Neural cell (in vitro differentiated cells): ENCODE data around the gene CCDC77. TPM values are rescaled to one million over a fixed set of nuclear protein-coding genes. Genes with fewer than 3 reads are reported as not detected.

ENCODE experiments used
- H2AFZ ChIP-seq: fragments of 200-600, 300-800 bp; sonication (generic), shearing (Covaris generic); 2 replicates; pipeline ENCODE4 v1.6.0; 2014; ENCODE audit warnings: low read depth, mild to moderate bottlenecking, antibody characterized with exemption, low read length, moderate library complexity
- H3F3A ChIP-seq: fragments of 200-600 bp; shearing (Covaris generic); 2 replicates; pipeline ENCODE4 v1.6.1; 2016; ENCODE audit warnings: mild to moderate bottlenecking, moderate library complexity, mixed read lengths, antibody characterized with exemption, low read length; ENCODE audit not compliant: insufficient read depth, poor library complexity, severe bottlenecking
- H3K27ac ChIP-seq: fragments of 200-600, 300-800 bp; sonication (generic), shearing (Covaris generic); 2 replicates; pipeline ENCODE4 v1.5.1; 2014; ENCODE audit warnings: mild to moderate bottlenecking, low read length, moderate library complexity
- H3K27me3 ChIP-seq: fragments of 300-800, 200-600 bp; sonication (generic), shearing (Covaris generic); 2 replicates; pipeline ENCODE4 v1.6.0; 2014; ENCODE audit warnings: mild to moderate bottlenecking, low read depth, low read length, moderate library complexity; ENCODE audit not compliant: insufficient read depth
- H3K36me3 ChIP-seq: fragments of 300-800, 200-600 bp; sonication (generic), shearing (Covaris generic); 2 replicates; pipeline ENCODE4 v1.5.1; 2014; ENCODE audit warnings: mild to moderate bottlenecking, antibody characterized with exemption, low read length, moderate library complexity; ENCODE audit not compliant: insufficient read depth
- H3K4me2 ChIP-seq: fragments of 300-800, 200-600 bp; sonication (generic), shearing (Covaris generic); 2 replicates; pipeline ENCODE4 v1.6.0; 2014; ENCODE audit warnings: mild to moderate bottlenecking, low read length
- H3K4me3 ChIP-seq: fragments of 300-800, 200-600 bp; sonication (generic), shearing (Covaris generic); 2 replicates; pipeline ENCODE4 v1.5.1; 2014; ENCODE audit warnings: mild to moderate bottlenecking, low read length, moderate library complexity
- H3K79me2 ChIP-seq: fragments of 200-600 bp; shearing (Covaris generic); replicated peaks from 2 replicates; pipeline ENCODE4 v1.6.0; 2014; ENCODE audit warnings: mild to moderate bottlenecking, low read length, moderate library complexity; ENCODE audit not compliant: insufficient read depth
- H3K9ac ChIP-seq: fragments of 300-800, 200-600 bp; sonication (generic), shearing (Covaris generic); 2 replicates; pipeline ENCODE4 v1.6.1; 2016; ENCODE audit warnings: mild to moderate bottlenecking, low read length, mixed read lengths
- H3K9me2 ChIP-seq: fragments of 200-600 bp; shearing (Covaris generic); 2 replicates; pipeline ENCODE4 v1.6.1; 2016; ENCODE audit warnings: mild to moderate bottlenecking, low read length, mixed read lengths; ENCODE audit not compliant: insufficient read depth
- H3K9me3 ChIP-seq: fragments of 200-600, 300-800 bp; sonication (generic), shearing (Covaris generic); 2 replicates; pipeline ENCODE4 v1.6.1; 2016; ENCODE audit warnings: mild to moderate bottlenecking, mixed run types, low read length, moderate library complexity, mixed read lengths
- H4K20me1 ChIP-seq: fragments of 200-600 bp; shearing (Covaris generic); 2 replicates; pipeline ENCODE4 v1.6.1; 2016; ENCODE audit warnings: mild to moderate bottlenecking, mixed run types; ENCODE audit not compliant: insufficient read depth
- CTCF ChIP-seq: fragments of 450-650 bp; IDR thresholded peaks from 2 replicates; pipeline ENCODE4 v1.5.1; 2014; ENCODE audit warnings: antibody characterized with exemption, mild to moderate bottlenecking, moderate library complexity; ENCODE audit not compliant: poor library complexity, severe bottlenecking
- EP300 ChIP-seq: fragments of 450-650 bp; conservative IDR thresholded peaks from 2 replicates; pipeline ENCODE4 v1.6.1; 2014; ENCODE audit warnings: antibody characterized with exemption, mild to moderate bottlenecking, moderate library complexity; ENCODE audit not compliant: poor library complexity, severe bottlenecking
- EZH2 ChIP-seq: fragments of 200-600, 300-800 bp; shearing (Covaris generic), sonication (generic); IDR thresholded peaks from 2 replicates; pipeline ENCODE4 v1.6.1; 2014; ENCODE audit warnings: antibody characterized with exemption, low read length, borderline replicate concordance, mild to moderate bottlenecking; ENCODE audit not compliant: insufficient read depth, poor library complexity, severe bottlenecking
- MXI1 ChIP-seq: fragments of 450-650 bp; conservative IDR thresholded peaks from 2 replicates; pipeline ENCODE4 v1.6.1; 2014; ENCODE audit warnings: antibody characterized with exemption, mild to moderate bottlenecking; ENCODE audit not compliant: poor library complexity, severe bottlenecking
- POLR2AphosphoS5 ChIP-seq: IDR thresholded peaks from 2 replicates; pipeline ENCODE4 v1.6.1; 2012
- RAD21 ChIP-seq: fragments of 450-650 bp; conservative IDR thresholded peaks from 2 replicates; pipeline ENCODE4 v1.6.1; 2014; ENCODE audit warnings: antibody characterized with exemption, mild to moderate bottlenecking, moderate library complexity
- REST ChIP-seq: IDR thresholded peaks from 2 replicates; pipeline ENCODE4 v1.6.1; 2012; ENCODE audit warnings: borderline replicate concordance
- TAF1 ChIP-seq: IDR thresholded peaks from 2 replicates; pipeline ENCODE4 v1.6.1; 2012; ENCODE audit warnings: low read depth
- polyA minus RNA-seq: library from RNA; depleted of rRNA, polyadenylated mRNA; stranded (reverse); fragments of >200 nt; gene quantifications from 2 replicates; pipeline ENCODE4 v1.2.3, GENCODE V29; 2014
- polyA plus RNA-seq: library from polyadenylated mRNA; depleted of rRNA; stranded (reverse); fragments of >200 nt; gene quantifications from 2 replicates; pipeline ENCODE4 v1.2.3, GENCODE V29; 2014

CCDC77 gene
- polyA plus RNA-seq (30.6 and 42.9 TPM in 2 replicates), polyA minus RNA-seq (29.7 and 42.3 TPM in 2 replicates)

- H3K79me2 ChIP-seq, result peaks cover 13% of the 10 kb centered on the region
- H3K4me3 ChIP-seq, result peak within 1 kb of the TSS; percentile 75
- H3K27ac ChIP-seq, result peak within 1 kb of the TSS; percentile 53
- no peaks in the 10 kb centered on the region for H3K9me3 ChIP-seq
- no peaks in the 10 kb centered on the region for H3K27me3 ChIP-seq
- TF ChIP-seq POLR2AphosphoS5, result peak; percentile 39
- TF ChIP-seq REST, result no peak
- no peak for TF ChIP-seq TAF1
- TF ChIP-seq EP300, result no peak
- TF ChIP-seq MXI1, result peak; percentile 91
- no peak for TF ChIP-seq RAD21
- peak; percentile 59 for TF ChIP-seq CTCF
- no peak for TF ChIP-seq EZH2
- peak within 1 kb of the TSS; percentile 66 for H3K4me2 ChIP-seq
- no peaks in the 10 kb centered on the region for H3K36me3 ChIP-seq
- no peaks in the 10 kb centered on the region for H3F3A ChIP-seq
- H4K20me1 ChIP-seq, result no peaks in the 10 kb centered on the region
- H2AFZ ChIP-seq, result peak within 1 kb of the TSS; percentile 80
- peak within 1 kb of the TSS; percentile 57 for H3K9ac ChIP-seq
- H3K9me2 ChIP-seq, result no peaks in the 10 kb centered on the region
These were observed at the start of gene CCDC77 for GRCh38 chr12:401235-402028. Gene CCDC77 (plus strand): TSS chr12:401644. CDS start chr12:409384, 7,740 bp downstream.

GRCh38 chr12:356276-356988 lies 45.0 kb upstream of the CCDC77 start:
- H3K4me3 ChIP-seq, result no peak overlapping the region
- no peak overlapping the region for H2AFZ ChIP-seq
- no peaks in the 10 kb centered on the region for H3K9me3 ChIP-seq
- no peak overlapping the region for H3K27ac ChIP-seq
- peaks cover 5% of the 10 kb centered on the region for H3K79me2 ChIP-seq
- H3K4me2 ChIP-seq, result no peak overlapping the region
- no peaks in the 10 kb centered on the region for H3K27me3 ChIP-seq
- no peak overlapping the region for H3K9ac ChIP-seq
- peaks cover 29% of the 10 kb centered on the region for H3K36me3 ChIP-seq
- TF ChIP-seq POLR2AphosphoS5 (no peak), MXI1 (no peak)
- H3F3A ChIP-seq, result no peaks in the 10 kb centered on the region
- no peaks in the 10 kb centered on the region for H4K20me1 ChIP-seq
- no peaks in the 10 kb centered on the region for H3K9me2 ChIP-seq
